Endothelial cell of umbilical vein (primary cell): ENCODE measurements around the gene KDM4B. TPM values are rescaled to one million over a fixed set of nuclear protein-coding genes. Genes with fewer than 3 reads are reported as not detected.

Experiments
- BruUV-seq: library from RNA; stranded (reverse); fragments of 400-500 nt; replicated peaks from 2 replicates; lab custom pipeline; 2021; lab: Mats Ljungman, UMichigan
- CTCF ChIA-PET: fragments of 300-600, 350-600 bp; sonication (Branson Sonifier 250); formaldehyde crosslinking; loops from one replicate; lab custom pipeline; 2021; ENCODE audit warnings: antibody characterized with exemption, inconsistent platforms; lab: Charles Lee
- POLR2A ChIA-PET: fragments of 300-600, 350-600 bp; sonication (Branson Sonifier 250); formaldehyde crosslinking; loops from one replicate; lab custom pipeline; 2021; ENCODE audit warnings: antibody characterized with exemption, inconsistent platforms; lab: Charles Lee
- DNase-seq: peaks from one replicate; pipeline ENCODE4 v3.0.0-alpha.2; 2011; ENCODE audit warnings: low read depth, low spot score
- FAIRE-seq: peaks from 2 replicates; lab custom pipeline; 2011; peaks lifted over from hg19 to GRCh38; lab: Jason Lieb, UNC
- H2AFZ ChIP-seq: 2 replicates; pipeline ENCODE4 v1.6.0; 2012; ENCODE audit warnings: low read depth, low read length, control low read depth, inconsistent platforms
- H3K27ac ChIP-seq: 2 replicates; pipeline ENCODE4 v1.5.1; 2011; ENCODE audit warnings: low read depth, mild to moderate bottlenecking, control low read depth, low read length, moderate library complexity; ENCODE audit not compliant: insufficient read depth
- H3K27me3 ChIP-seq, 2 experiments: 2 replicates each; pipeline versions ENCODE4 v1.6.0 to v1.6.1; 2011; ENCODE audit warnings: low read length in 2 of 2, mixed read lengths in 1 of 2; ENCODE audit not compliant: control insufficient read depth in 2 of 2, insufficient read depth in 2 of 2
- H3K36me3 ChIP-seq, 2 experiments: 2 replicates in 1 of 2; 3 replicates in 1 of 2; pipeline ENCODE4 v1.5.1; 2011; ENCODE audit warnings: low read length in 2 of 2, mild to moderate bottlenecking in 1 of 2, moderate library complexity in 1 of 2; ENCODE audit not compliant: control insufficient read depth in 2 of 2, insufficient read depth in 2 of 2; ENCODE audit errors: extremely low read depth in 1 of 2
- H3K4me1 ChIP-seq: 3 replicates; pipeline ENCODE4 v1.5.1; 2011; ENCODE audit warnings: mild to moderate bottlenecking, low read length; ENCODE audit not compliant: control insufficient read depth, insufficient read depth; ENCODE audit errors: extremely low read depth
- H3K4me2 ChIP-seq: 2 replicates; pipeline ENCODE4 v1.6.1; 2011; ENCODE audit warnings: low read length, control low read depth, mixed read lengths; ENCODE audit not compliant: insufficient read depth
- H3K4me3 ChIP-seq, 3 experiments: fragments of 200-600 bp in 1 of 3; sonication (generic), shearing (Covaris generic) in 1 of 3; replicated peaks in 1 of 3; 2 replicates each; pipeline ENCODE4 v1.5.1; 2011 to 2016; ENCODE audit warnings: control low read depth in 3 of 3, low read length in 3 of 3, mild to moderate bottlenecking in 2 of 3, inconsistent platforms in 1 of 3, low read depth in 1 of 3, moderate library complexity in 1 of 3; ENCODE audit not compliant: insufficient read depth in 1 of 3
- H3K79me2 ChIP-seq: 2 replicates; pipeline ENCODE4 v1.6.0; 2012; ENCODE audit warnings: low read length, inconsistent platforms; ENCODE audit not compliant: control insufficient read depth, insufficient read depth
- H3K9ac ChIP-seq: replicated peaks from 2 replicates; pipeline ENCODE3; 2011; ENCODE audit warnings: low read length, control low read depth; ENCODE audit not compliant: insufficient read depth; ENCODE audit errors: extremely low read depth
- H3K9me1 ChIP-seq: replicated peaks from 3 replicates; pipeline ENCODE4 v1.6.0; 2011; ENCODE audit warnings: mild to moderate bottlenecking, low read length; ENCODE audit not compliant: control insufficient read depth, insufficient read depth; ENCODE audit errors: extremely low read depth
- H3K9me3 ChIP-seq: replicated peaks from 2 replicates; pipeline ENCODE4 v1.5.1; 2012; ENCODE audit warnings: low read length, inconsistent platforms; ENCODE audit not compliant: control insufficient read depth, insufficient read depth
- H4K20me1 ChIP-seq: replicated peaks from 2 replicates; pipeline ENCODE3; 2011; ENCODE audit warnings: mild to moderate bottlenecking, low read length; ENCODE audit not compliant: control insufficient read depth, insufficient read depth; ENCODE audit errors: extremely low read depth
- EZH2 ChIP-seq: IDR thresholded peaks from 2 replicates; pipeline ENCODE4 v1.6.1; 2012; ENCODE audit warnings: borderline replicate concordance, low read depth, mild to moderate bottlenecking, moderate library complexity, low read length, inconsistent platforms; ENCODE audit not compliant: severe bottlenecking
- FOS ChIP-seq: IDR thresholded peaks from 2 replicates; pipeline ENCODE4 v1.6.1; 2011; ENCODE audit warnings: mild to moderate bottlenecking, low read length, moderate library complexity, borderline replicate concordance; ENCODE audit not compliant: insufficient read depth
- GATA2 ChIP-seq: IDR thresholded peaks from 2 replicates; pipeline ENCODE4 v1.7.0; 2011; ENCODE audit warnings: low read depth, mild to moderate bottlenecking, moderate library complexity, mixed read lengths, low read length; ENCODE audit not compliant: insufficient read length, insufficient read depth
- JUN ChIP-seq: IDR thresholded peaks from 2 replicates; pipeline ENCODE4 v1.6.1; 2011; ENCODE audit warnings: borderline replicate concordance, low read depth; ENCODE audit not compliant: insufficient read length, insufficient read depth
- MAX ChIP-seq: IDR thresholded peaks from 2 replicates; pipeline ENCODE4 v1.6.1; 2011; ENCODE audit not compliant: insufficient read depth, insufficient read length
- MYC ChIP-seq: IDR thresholded peaks from one replicate; pipeline ENCODE4 v1.6.1; 2011; ENCODE audit warnings: mild to moderate bottlenecking, low read depth, low read length
- POLR2A ChIP-seq: IDR thresholded peaks from 2 replicates; pipeline ENCODE4 v1.6.1; 2012; ENCODE audit warnings: low read depth, mild to moderate bottlenecking, control low read depth, low read length
- POLR2AphosphoS5 ChIP-seq: IDR thresholded peaks from 2 replicates; pipeline ENCODE4 v1.6.1; 2012; ENCODE audit warnings: low read depth, mild to moderate bottlenecking, control low read depth, low read length, moderate library complexity; ENCODE audit not compliant: insufficient read depth
- dilution Hi-C: fragments of 300-500 bp; cut with MboI; formaldehyde crosslinking; loops from one replicate; pipeline ENCODE4 v1.15.0; 2019; ENCODE audit warnings: low sequenced_read_pairs; ENCODE audit not compliant: extremely low pct_ligation_motif_present
- intact Hi-C: fragments of 100-400 bp; cut with micrococcal nuclease; formaldehyde crosslinking; loops from one replicate; pipeline ENCODE4 v1.10.0; 2022
- polyA plus RNA-seq, 4 experiments: library from polyadenylated mRNA; depleted of rRNA in 3 of 4; stranded (reverse) in 3 of 4; unstranded in 1 of 4; fragments of >200 nt; gene quantifications; 2 replicates each; pipeline versions ENCODE4 v1.2.1 to v1.2.3, GENCODE V29; 2011 to 2012; ENCODE audit warnings: missing spikeins in 1 of 4
- total RNA-seq: library from RNA; stranded (reverse); gene quantifications from 2 replicates; pipeline ENCODE4 v1.2.3, GENCODE V29; 2021
- TF ChIP-seq, protein P1 (sequence below), 2 donors: IDR thresholded peaks; 1 replicate in 1 of 2; 2 replicates in 1 of 2; pipeline ENCODE4 v1.5.1; 2011; ENCODE audit warnings: low read length in 2 of 2, mild to moderate bottlenecking in 2 of 2, moderate library complexity in 2 of 2, control low read depth in 1 of 2, inconsistent platforms in 1 of 2, low read depth in 1 of 2; ENCODE audit not compliant: insufficient read depth in 1 of 2; ENCODE audit errors: extremely low read depth in 1 of 2

Gene KDM4B
- total and polyA plus RNA-seq, 2 donors (not counting 3 experiments of a cell fraction or from before 2014, with no cell fraction given) = 12.4 to 37.2 TPM

- Histone ChIP-seq H3K4me2 (no peak overlapping the region), H3K9me3 (no peaks in the 10 kb centered on the region), H3K27me3 (no peaks in the 10 kb centered on the region), H3K79me2 (no peaks in the 10 kb centered on the region), H3K4me1 (no peaks in the 10 kb centered on the region), H3K9me1 (no peaks in the 10 kb centered on the region), H3K9ac (no peak overlapping the region), H3K36me3 (peaks cover 3 to 4% of the 10 kb centered on the region in 2 experiments), H3K27ac (no peak overlapping the region), H4K20me1 (no peaks in the 10 kb centered on the region), H3K4me3 (no peak overlapping the region), H2AFZ (no peak overlapping the region)
- FAIRE-seq (no peak), DNase-seq (no peak)
- ChIA-PET POLR2A (no interaction called here), CTCF (interaction anchor here (0.7 kb wide), 1 partner anchor 70 kb away, joined by 3 read pairs; no protein-coding TSS in a partner anchor)
- intact Hi-C loops (no loop called here), dilution Hi-C loops (no loop called here)
- BruUV-seq = no TSS peak
- no peak for TF ChIP-seq POLR2AphosphoS5
- TF ChIP-seq, protein P1, sequence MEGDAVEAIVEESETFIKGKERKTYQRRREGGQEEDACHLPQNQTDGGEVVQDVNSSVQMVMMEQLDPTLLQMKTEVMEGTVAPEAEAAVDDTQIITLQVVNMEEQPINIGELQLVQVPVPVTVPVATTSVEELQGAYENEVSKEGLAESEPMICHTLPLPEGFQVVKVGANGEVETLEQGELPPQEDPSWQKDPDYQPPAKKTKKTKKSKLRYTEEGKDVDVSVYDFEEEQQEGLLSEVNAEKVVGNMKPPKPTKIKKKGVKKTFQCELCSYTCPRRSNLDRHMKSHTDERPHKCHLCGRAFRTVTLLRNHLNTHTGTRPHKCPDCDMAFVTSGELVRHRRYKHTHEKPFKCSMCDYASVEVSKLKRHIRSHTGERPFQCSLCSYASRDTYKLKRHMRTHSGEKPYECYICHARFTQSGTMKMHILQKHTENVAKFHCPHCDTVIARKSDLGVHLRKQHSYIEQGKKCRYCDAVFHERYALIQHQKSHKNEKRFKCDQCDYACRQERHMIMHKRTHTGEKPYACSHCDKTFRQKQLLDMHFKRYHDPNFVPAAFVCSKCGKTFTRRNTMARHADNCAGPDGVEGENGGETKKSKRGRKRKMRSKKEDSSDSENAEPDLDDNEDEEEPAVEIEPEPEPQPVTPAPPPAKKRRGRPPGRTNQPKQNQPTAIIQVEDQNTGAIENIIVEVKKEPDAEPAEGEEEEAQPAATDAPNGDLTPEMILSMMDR (IDR thresholded peaks at IDR 0.05; ENCODE audit: extremely low read depth in 1 of 2, insufficient read depth in 1 of 2, low read depth in 1 of 2, low read length in 2 of 2) = no peak
- no peak for TF ChIP-seq FOS
- TF ChIP-seq POLR2A = no peak
- TF ChIP-seq EZH2 = no peak
- TF ChIP-seq GATA2 = no peak
- TF ChIP-seq MYC = no peak
- no peak for TF ChIP-seq MAX
- no peak for TF ChIP-seq JUN
Observed at GRCh38 chr19:5109560-5109959, 140.6 kb downstream of the KDM4B start.
